Body of pancreas (tissue), 4 donors: ENCODE results near the gene RTL10. TPM values are rescaled to one million over a fixed set of nuclear protein-coding genes. Genes with fewer than 3 reads are reported as not detected.
A peak's percentile ranks its signal among the peaks of the same experiment; 100 is the strongest.

Experiments
- ATAC-seq: fragments of 150-250 bp; one replicate; pipeline ENCODE4 v1.9.1; 2016
- DNase-seq, 4 donors: peaks; one replicate each; pipeline ENCODE4 v3.0.0-alpha.2; 2019
- H3K27ac ChIP-seq, 4 donors: fragments of 200-600 bp; sonication (generic); 1 replicate in 3 of 4; 2 replicates in 1 of 4; pipeline versions ENCODE4 v1.5.1 to v1.6.1; 2016 to 2019; ENCODE audit warnings: mild to moderate bottlenecking in 1 of 4, mixed read lengths in 1 of 4, moderate library complexity in 1 of 4
- H3K27me3 ChIP-seq, 2 donors: fragments of 200-600 bp; sonication (generic); one replicate each; pipeline ENCODE4 v1.6.0; 2016; ENCODE audit warnings: mild to moderate bottlenecking in 1 of 2
- H3K36me3 ChIP-seq, 2 donors: fragments of 200-600 bp; sonication (generic); replicated peaks in 1 of 2; 2 replicates each; pipeline ENCODE4 v1.5.1; 2016; ENCODE audit warnings: low read depth in 2 of 2; ENCODE audit not compliant: insufficient read depth in 1 of 2
- H3K4me1 ChIP-seq: fragments of 200-600 bp; sonication (generic); one replicate; pipeline ENCODE4 v1.6.0; 2016
- H3K4me3 ChIP-seq, 2 donors: fragments of 200-600 bp; sonication (generic); 1 replicate in 1 of 2; 2 replicates in 1 of 2; pipeline ENCODE4 v1.5.1; 2016 to 2019
- H3K9me3 ChIP-seq, 3 donors: fragments of 200-600 bp; sonication (generic); 1 replicate in 2 of 3; 2 replicates in 1 of 3; pipeline ENCODE4 v1.5.1; 2016
- CTCF ChIP-seq, 7 experiments: fragments of 450-650 bp in 4 of 7; fragments of 200-600 bp in 3 of 7; sonication (generic) in 3 of 7; IDR thresholded peaks; one replicate each; pipeline ENCODE4 v1.5.1; 2016 to 2019; ENCODE audit warnings: antibody characterized with exemption in 7 of 7
- POLR2A ChIP-seq, 3 donors: fragments of 450-650 bp; IDR thresholded peaks; one replicate each; pipeline ENCODE4 v1.6.1; 2016; ENCODE audit warnings: antibody characterized with exemption in 3 of 3, mild to moderate bottlenecking in 2 of 3
- WGBS, 2 donors: methylation state at CpG; one replicate each; pipeline ENCODE4 v1.1.5; 2017; 5-methylcytosine and 5-hydroxymethylcytosine counted together
- intact Hi-C: fragments of 100-400 bp; cut with DNase I; formaldehyde crosslinking; loops from one replicate; pipeline ENCODE4 v1.15.1; 2023
- total RNA-seq, 2 donors: library from RNA; depleted of rRNA; stranded (reverse); fragments of >200 nt; gene quantifications; one replicate each; pipeline ENCODE4 v1.1.0, GENCODE V29; 2016

The RTL10 gene
- total RNA-seq, 2 donors from 2014 or later: 10.2 to 14.8 TPM

GRCh38 chr22:19853058-19853878, 1.4 kb downstream of the RTL10 start:
- peak overlapping the region; percentile 86 to 95 (median 92) for H3K27ac ChIP-seq
- no peaks in the 10 kb centered on the region for H3K27me3 ChIP-seq
- 25 to 35% methylated on average over 8 to 11 of the region's 11 CpGs for WGBS, 2 donors
- DNase-seq (no peak), ATAC-seq (no peak)
- intact Hi-C loops: no loop called here
- H3K4me3 ChIP-seq: no peak overlapping the region
- H3K4me1 ChIP-seq: peaks cover 59% of the 10 kb centered on the region
- TF ChIP-seq CTCF (IDR thresholded peaks at IDR 0.05) (no peak), POLR2A (IDR thresholded peaks at IDR 0.05) (no peak)
- no peaks in the 10 kb centered on the region for H3K36me3 ChIP-seq
- no peaks in the 10 kb centered on the region for H3K9me3 ChIP-seq

- no peak overlapping the region for H3K4me3 ChIP-seq
- no peak overlapping the region for H3K27ac ChIP-seq
- intact Hi-C loops: no loop called here
- ATAC-seq: no peak
- H3K9me3 ChIP-seq: no peaks in the 10 kb centered on the region
- H3K27me3 ChIP-seq: no peaks in the 10 kb centered on the region
- 83 to 100% methylated on average over 9 to 11 of the region's 12 CpGs for WGBS, 2 donors
- DNase-seq: peak in 1 of 4 donors; percentile 13
- no peaks in the 10 kb centered on the region for H3K36me3 ChIP-seq
- no peak for TF ChIP-seq POLR2A (IDR thresholded peaks at IDR 0.05)
- TF ChIP-seq CTCF (IDR thresholded peaks at IDR 0.05): no peak
- H3K4me1 ChIP-seq: peaks cover 62% of the 10 kb centered on the region
Measured at GRCh38 chr22:19852177-19852781, 2.4 kb downstream of the RTL10 start.

GRCh38 chr22:19851291-19852176, 3.1 kb downstream of the RTL10 start:
- ATAC-seq (no peak), DNase-seq (peak in 1 of 4 donors; percentile 13)
- WGBS, 2 donors: 83 to 84% methylated on average over 6 to 20 of the region's 21 CpGs
- intact Hi-C loops: no loop called here
- Histone ChIP-seq H3K4me1 (peaks cover 62% of the 10 kb centered on the region), H3K9me3 (no peaks in the 10 kb centered on the region), H3K4me3 (no peak overlapping the region), H3K36me3 (no peaks in the 10 kb centered on the region), H3K27ac (peak overlapping the region in 1 of 4 donors; percentile 2), H3K27me3 (no peaks in the 10 kb centered on the region)
- no peak for TF ChIP-seq CTCF (IDR thresholded peaks at IDR 0.05)
- TF ChIP-seq POLR2A (IDR thresholded peaks at IDR 0.05): no peak

- H3K4me1 ChIP-seq: peaks cover 54% of the 10 kb centered on the region
- peak overlapping the region in 3 of 4 donors; percentile 8 to 42 (median 22) for H3K27ac ChIP-seq
- intact Hi-C loops: no loop called here
- WGBS, 2 donors: 80 to 83% methylated on average over 9 of the region's 9 CpGs
- no peaks in the 10 kb centered on the region for H3K36me3 ChIP-seq
- no peak for TF ChIP-seq POLR2A (IDR thresholded peaks at IDR 0.05)
- no peak for TF ChIP-seq CTCF (IDR thresholded peaks at IDR 0.05)
- no peak overlapping the region for H3K4me3 ChIP-seq
- no peak for DNase-seq
- ATAC-seq: no peak
- no peaks in the 10 kb centered on the region for H3K9me3 ChIP-seq
- H3K27me3 ChIP-seq: no peaks in the 10 kb centered on the region
Measured at GRCh38 chr22:19850763-19851109, 3.9 kb downstream of the RTL10 start.
